GM23338 (cell line): ENCODE data around the gene NUFIP2.
A peak's percentile ranks its signal among the peaks of the same experiment; 100 is the strongest.

Experiments used
- CREB1 ChIP-seq: fragments of 250-450 bp; sonication (Bioruptor Pico); IDR thresholded peaks from 2 replicates; pipeline ENCODE4 v1.5.0; 2020; ENCODE audit warnings: low read depth, mild to moderate bottlenecking, moderate library complexity
- EZH2 ChIP-seq: fragments of 200-600 bp; sonication (generic); IDR thresholded peaks from one replicate; pipeline ENCODE4 v1.8.0; 2017; ENCODE audit warnings: antibody characterized with exemption, mild to moderate bottlenecking, low read depth; ENCODE audit not compliant: unreplicated experiment
- EZH2phosphoT487 ChIP-seq: fragments of 200-600 bp; sonication (generic); IDR thresholded peaks from one replicate; pipeline ENCODE4 v1.8.1; 2018; ENCODE audit warnings: antibody characterized with exemption; ENCODE audit not compliant: unreplicated experiment
- JUNB ChIP-seq: IDR thresholded peaks from one replicate; pipeline ENCODE4 v1.6.1; 2016; ENCODE audit warnings: antibody characterized with exemption; ENCODE audit not compliant: unreplicated experiment
- NANOG ChIP-seq: IDR thresholded peaks from 2 replicates; pipeline ENCODE4 v1.6.1; 2016; ENCODE audit warnings: antibody characterized with exemption, borderline replicate concordance
- POLR2AphosphoS5 ChIP-seq: IDR thresholded peaks from 2 replicates; pipeline ENCODE4 v1.6.1; 2016; ENCODE audit warnings: antibody characterized with exemption, low read depth
- REST ChIP-seq: IDR thresholded peaks from one replicate; pipeline ENCODE4 v1.6.1; 2018; ENCODE audit warnings: antibody characterized with exemption; ENCODE audit not compliant: unreplicated experiment
- STAT1 ChIP-seq: IDR thresholded peaks from one replicate; pipeline ENCODE4 v1.6.1; 2016; ENCODE audit warnings: antibody characterized with exemption; ENCODE audit not compliant: unreplicated experiment
- ZNF114 ChIP-seq: fragments of 250-450 bp; sonication (Bioruptor Pico); IDR thresholded peaks from 2 replicates; pipeline ENCODE4 v1.5.0; 2020; ENCODE audit warnings: mild to moderate bottlenecking, moderate library complexity
- ZNF331 ChIP-seq: fragments of 250-450 bp; sonication (Bioruptor Pico); IDR thresholded peaks from 2 replicates; pipeline ENCODE4 v1.5.0; 2020; ENCODE audit warnings: low read depth, mild to moderate bottlenecking, moderate library complexity
- ZNF462 ChIP-seq: fragments of 250-450 bp; sonication (Bioruptor Pico); IDR thresholded peaks from 2 replicates; pipeline ENCODE4 v1.5.0; 2020; ENCODE audit warnings: mild to moderate bottlenecking, moderate library complexity
- TF ChIP-seq, protein P1 (sequence below), 2 experiments: fragments of 200-600 bp in 1 of 2; sonication (generic) in 1 of 2; conservative IDR thresholded peaks; 2 replicates each; pipeline versions ENCODE4 v1.5.1 to v1.6.1; 2016 to 2017; ENCODE audit warnings: antibody characterized with exemption in 2 of 2, low read depth in 2 of 2, mild to moderate bottlenecking in 2 of 2, moderate library complexity in 1 of 2
- TF ChIP-seq, protein P2 (sequence below): IDR thresholded peaks from 2 replicates; pipeline ENCODE4 v1.6.1; 2016; ENCODE audit warnings: antibody characterized with exemption

- TF ChIP-seq, protein P1, sequence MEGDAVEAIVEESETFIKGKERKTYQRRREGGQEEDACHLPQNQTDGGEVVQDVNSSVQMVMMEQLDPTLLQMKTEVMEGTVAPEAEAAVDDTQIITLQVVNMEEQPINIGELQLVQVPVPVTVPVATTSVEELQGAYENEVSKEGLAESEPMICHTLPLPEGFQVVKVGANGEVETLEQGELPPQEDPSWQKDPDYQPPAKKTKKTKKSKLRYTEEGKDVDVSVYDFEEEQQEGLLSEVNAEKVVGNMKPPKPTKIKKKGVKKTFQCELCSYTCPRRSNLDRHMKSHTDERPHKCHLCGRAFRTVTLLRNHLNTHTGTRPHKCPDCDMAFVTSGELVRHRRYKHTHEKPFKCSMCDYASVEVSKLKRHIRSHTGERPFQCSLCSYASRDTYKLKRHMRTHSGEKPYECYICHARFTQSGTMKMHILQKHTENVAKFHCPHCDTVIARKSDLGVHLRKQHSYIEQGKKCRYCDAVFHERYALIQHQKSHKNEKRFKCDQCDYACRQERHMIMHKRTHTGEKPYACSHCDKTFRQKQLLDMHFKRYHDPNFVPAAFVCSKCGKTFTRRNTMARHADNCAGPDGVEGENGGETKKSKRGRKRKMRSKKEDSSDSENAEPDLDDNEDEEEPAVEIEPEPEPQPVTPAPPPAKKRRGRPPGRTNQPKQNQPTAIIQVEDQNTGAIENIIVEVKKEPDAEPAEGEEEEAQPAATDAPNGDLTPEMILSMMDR (conservative IDR thresholded peaks at IDR 0.05; ENCODE audit: low read depth in 2 of 2), result no peak
- TF ChIP-seq POLR2AphosphoS5, result no peak; the same call in 1 of the 2 replicates
- TF ChIP-seq ZNF331 (CRISPR knock-in tag), result no peak
- no peak for TF ChIP-seq CREB1 (CRISPR knock-in tag)
- no peak for TF ChIP-seq EZH2phosphoT487
- no peak for TF ChIP-seq JUNB
- no peak for TF ChIP-seq REST
- no peak for TF ChIP-seq STAT1
- TF ChIP-seq EZH2, result no peak
- TF ChIP-seq, protein P2, sequence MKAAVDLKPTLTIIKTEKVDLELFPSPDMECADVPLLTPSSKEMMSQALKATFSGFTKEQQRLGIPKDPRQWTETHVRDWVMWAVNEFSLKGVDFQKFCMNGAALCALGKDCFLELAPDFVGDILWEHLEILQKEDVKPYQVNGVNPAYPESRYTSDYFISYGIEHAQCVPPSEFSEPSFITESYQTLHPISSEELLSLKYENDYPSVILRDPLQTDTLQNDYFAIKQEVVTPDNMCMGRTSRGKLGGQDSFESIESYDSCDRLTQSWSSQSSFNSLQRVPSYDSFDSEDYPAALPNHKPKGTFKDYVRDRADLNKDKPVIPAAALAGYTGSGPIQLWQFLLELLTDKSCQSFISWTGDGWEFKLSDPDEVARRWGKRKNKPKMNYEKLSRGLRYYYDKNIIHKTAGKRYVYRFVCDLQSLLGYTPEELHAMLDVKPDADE, result 0 out of 2 replicates have a peak, but pooled peaks have one; percentile 33
- no peak for TF ChIP-seq NANOG
- TF ChIP-seq ZNF114 (CRISPR knock-in tag), result no peak
- no peak for TF ChIP-seq ZNF462 (CRISPR knock-in tag)
Measured at GRCh38 chr17:29292992-29293889, 707 bp downstream of the NUFIP2 start.
